NCI-H2227 (cell line): ENCODE data around the gene PTGDS.

ENCODE experiments used
- DNase-seq: peaks from one replicate; lab custom pipeline; 2025; ENCODE audit not compliant: unreplicated experiment; lab: John Stamatoyannopoulos, UW

PTGDS gene

DNA sequence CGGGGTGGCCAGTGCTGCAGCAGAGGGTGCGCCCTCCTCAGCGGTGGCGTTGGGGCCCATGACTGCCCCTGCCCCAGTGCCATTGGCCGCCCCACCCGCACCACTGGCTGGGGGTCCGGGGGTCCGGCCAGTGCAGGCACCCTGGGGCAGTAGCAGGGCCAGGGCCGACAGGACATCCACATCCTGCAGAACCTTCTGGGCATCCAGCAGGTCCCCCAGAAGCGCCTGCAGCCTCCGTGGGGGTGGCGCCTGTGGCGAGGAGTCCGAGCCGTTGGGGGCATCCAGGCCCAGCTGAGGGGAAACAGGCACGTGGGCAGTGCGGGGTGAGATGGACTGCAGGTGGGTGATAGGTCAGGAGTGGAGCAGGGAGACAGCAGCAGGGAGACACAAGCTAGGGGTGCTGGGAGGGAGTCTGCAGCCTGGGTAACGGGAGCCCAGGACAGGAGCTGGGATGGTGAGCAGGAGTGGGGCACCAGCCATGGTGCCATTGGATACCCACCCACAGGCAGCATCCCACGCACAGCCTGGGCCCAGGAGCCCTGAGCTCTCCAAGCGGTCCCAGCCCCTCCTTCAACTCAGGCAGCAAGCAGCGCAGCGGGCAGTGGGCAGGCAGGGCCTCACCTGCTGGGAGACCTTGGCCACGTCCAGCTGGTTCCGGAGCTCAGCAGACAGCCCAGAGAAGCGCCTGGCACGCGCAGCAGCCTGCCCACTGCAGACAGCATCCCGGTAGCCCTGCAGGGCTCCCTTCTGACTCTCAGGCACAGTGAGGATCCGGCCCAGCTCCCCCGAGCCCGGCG, 43.7 kb downstream of the PTGDS start:
- DNase-seq, result no peak

DNA sequence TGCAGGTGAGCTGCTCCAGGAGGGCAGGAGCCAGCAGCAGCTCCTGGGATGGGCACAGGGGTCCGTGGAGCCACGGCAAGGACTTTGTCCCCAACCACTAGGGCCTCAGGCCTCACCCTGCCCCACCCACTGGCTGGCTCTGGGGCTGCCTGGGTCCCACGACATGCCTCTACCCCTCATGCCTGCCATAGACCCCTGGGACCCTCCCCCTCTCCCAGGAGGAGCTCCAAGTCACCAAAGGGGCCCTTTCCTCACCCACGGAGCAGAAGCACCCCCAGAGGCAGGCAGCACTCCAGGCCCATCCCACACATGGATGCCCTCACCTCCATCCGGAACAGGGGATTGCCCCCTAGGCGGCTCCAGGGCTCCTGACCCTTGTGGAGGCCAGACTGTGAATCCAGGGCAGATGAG, 44.3 kb downstream of the PTGDS start:
- no peak for DNase-seq

DNA sequence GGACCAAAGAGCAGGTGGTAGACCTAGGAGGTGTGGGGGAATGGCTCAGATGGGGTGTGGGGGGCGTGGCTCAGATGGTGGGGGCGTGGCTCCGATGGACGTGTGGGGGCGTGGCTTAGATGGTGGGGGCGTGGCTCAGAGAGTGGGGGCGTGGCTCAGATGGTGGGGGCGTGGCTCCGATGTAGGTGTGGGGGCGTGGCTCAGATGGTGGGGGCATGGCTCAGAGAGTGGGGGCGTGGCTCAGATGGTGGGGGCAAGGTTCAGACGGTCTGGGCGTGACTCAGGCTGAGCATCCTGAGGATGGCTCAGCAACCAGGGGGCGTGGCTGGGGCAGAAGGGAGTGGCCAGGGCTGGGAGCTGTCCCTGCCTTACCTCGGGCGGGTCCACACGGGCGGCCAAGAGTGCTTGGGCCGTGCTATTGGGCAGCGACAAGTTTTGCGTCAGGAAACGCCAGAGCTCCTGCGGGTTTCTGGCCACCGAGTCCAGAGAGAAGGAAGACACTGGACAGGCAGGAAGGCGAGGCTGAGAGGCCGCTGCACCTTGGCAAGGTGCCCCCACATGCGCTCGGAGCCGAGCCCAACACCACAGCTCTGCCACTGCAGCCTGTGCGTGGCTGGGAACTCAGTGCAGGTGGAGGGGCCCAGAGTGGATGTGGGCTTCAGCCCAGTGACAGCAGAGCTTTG, 44.8 kb downstream of the PTGDS start:
- peak; percentile 34 for DNase-seq

DNA sequence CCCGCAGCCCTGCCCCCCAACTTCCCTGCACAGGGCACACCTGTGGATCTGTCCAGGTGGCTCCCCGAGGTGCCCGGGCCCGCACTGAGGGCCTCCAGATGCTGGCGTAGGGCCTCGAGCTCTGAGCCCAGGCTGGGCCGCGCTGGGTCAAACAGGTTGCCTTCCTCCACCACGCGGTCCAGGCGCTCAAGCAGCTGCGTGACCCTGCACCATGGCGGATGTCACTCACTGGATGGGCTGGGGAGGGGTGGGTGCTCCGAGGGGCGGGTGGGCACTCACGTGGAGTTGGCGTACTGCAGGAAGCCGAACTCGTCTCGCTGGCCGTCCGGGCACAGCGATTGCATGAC, 45.3 kb downstream of the PTGDS start:
- no peak for DNase-seq

DNA sequence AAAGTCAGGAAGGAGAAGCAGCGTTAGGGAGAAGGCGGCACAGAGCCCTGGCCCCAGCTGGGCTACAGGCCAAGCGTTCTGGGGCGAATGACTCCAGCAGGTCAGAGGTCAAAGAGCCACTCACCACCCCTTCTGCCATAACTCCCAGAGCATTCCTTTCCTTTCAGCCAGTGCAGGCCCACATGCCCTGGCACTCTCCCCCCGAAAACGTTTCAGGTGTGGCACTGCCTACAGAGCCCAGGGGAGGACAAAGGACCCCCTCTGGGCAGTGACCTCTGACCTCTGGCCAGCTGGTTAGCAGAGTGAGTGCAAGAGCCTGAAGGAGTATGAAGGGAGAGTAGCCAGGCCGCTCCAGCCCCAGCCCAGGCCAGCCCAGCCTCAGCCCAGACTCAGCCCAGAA, 45.9 kb downstream of the PTGDS start:
- DNase-seq, result no peak

DNA sequence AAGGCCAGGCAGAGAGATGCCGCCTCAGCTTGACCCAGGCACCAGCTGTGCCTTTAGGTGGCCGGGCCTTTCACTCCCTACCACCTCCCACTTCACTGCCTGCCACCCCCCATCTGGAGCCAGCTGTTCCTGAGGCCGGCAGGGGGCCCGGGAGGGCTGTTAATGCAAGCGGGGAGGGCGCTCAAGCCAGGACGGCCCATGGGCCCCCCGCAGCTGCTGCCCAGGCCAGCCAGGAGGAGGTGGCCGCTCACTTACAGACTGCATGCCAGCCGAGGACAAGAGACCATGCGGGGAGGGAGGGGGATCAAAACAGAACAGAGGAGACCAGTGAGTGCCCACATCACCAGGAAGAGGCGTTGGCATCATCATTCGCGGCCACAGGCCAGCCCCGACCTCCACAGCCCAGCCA, 46.3 kb downstream of the PTGDS start:
- no peak for DNase-seq

DNA sequence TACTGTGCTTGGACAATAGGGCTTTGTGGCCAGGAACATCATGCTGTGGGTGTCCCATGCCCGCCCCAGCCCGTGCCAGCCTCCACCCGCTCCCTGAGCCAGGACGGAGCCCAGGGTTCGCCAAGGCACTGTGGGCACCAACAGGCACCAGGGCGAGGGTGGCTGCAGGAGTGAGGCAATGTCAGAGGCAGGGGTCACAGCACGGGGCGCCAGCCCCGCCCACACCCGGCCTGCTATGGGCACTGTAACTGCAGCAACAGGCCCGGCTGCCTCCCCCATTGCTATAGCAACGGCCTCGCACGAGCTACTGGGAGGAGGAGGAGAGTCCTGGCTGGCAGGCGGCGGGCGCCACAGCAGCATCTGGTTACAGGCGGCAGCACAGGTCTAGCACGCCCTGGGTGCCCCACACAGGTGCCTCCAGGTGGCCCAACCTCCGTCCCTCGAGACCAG, 48.2 kb downstream of the PTGDS start:
- DNase-seq, result peak; percentile 86

DNA sequence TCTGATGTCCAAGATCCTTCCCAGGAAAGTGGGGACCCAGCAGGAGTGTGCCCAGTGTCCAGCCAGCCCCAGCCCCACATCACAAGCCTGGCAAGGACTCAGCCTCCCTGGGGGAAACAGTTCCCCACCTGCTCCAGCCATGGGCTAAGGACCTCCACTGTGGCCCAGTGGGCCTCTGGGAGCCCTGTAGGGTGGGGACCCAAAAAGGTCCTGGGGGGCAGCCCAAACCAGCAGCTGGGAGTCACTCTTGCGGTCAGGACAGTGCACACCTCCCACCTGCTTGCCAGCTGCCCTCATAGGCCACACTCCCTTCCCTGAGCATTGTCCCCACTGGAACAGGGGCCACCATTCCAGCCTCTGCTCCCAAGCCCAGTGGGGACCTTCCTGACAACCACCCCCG, 49.1 kb downstream of the PTGDS start:
- DNase-seq, result no peak

DNA sequence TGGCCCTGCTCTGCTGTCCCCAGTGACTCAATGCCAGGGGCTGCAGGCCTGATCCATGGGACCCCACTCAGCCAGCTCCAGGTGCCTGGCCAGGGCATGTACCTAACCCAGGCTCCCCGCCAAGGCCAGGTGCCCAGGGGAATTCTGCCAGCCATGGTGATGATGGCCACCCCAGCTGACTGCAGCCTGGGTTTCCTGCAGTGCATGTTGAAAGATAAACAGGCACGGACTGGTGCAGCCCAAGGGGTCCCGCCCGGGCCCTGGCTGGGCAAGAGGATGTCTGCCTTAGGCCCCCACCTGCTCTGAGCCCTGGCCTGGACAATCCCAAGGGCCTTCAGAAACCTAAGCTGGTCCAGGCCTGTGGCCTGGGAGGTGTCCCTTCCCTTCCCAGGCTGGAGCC, 49.5 kb downstream of the PTGDS start:
- no peak for DNase-seq

DNA sequence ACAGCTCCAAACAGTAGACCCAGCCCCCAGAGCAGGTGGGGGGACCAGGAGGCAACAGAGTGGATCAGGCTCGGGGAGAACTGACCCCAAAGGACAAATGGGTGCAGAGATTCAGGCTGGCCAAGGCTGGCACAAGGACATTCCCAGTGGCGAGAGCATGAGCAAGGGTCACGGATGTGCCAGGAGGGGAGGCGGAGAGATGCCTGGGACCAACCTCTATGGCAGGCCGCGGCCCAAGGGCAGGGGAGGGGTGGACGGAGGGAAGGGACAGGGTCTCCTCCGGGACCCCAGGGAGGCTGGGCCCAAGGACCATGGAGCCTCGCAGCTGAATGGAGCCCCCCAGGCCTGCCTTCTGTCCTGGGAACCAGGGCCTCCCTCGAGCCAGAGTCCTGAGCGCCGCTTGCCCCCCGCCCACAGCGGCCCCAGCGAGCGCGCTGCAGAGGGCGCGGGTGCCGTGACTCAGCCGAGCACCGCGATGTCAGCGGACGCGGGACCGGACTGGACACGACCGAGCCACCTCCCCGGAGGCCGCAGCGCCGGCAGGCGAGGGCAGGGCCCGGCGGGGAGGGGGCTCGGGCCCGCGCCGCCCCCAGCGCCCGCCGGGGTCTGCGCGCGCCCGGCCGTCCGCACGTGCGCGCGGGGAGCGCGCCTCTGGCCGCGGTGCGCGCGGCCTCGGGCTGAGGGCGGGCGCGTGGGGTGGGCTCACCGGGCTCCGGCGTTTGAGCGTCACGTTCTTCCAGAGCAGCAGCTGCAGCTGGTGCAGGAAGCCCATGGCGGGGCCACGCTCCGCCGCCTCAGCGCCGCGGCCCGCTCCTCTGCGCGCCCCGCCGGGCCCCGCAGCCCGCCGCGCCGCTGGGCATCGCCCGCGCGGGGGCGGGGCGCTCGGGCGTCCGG, 50.3 kb downstream of the PTGDS start, which contains the start of gene ABCA2:
TSS of gene ABCA2 (minus strand) at position 869 of the 894 bp plus-strand sequence. CDS start at position 772, 97 bp downstream.
- DNase-seq, result peak; percentile 71

DNA sequence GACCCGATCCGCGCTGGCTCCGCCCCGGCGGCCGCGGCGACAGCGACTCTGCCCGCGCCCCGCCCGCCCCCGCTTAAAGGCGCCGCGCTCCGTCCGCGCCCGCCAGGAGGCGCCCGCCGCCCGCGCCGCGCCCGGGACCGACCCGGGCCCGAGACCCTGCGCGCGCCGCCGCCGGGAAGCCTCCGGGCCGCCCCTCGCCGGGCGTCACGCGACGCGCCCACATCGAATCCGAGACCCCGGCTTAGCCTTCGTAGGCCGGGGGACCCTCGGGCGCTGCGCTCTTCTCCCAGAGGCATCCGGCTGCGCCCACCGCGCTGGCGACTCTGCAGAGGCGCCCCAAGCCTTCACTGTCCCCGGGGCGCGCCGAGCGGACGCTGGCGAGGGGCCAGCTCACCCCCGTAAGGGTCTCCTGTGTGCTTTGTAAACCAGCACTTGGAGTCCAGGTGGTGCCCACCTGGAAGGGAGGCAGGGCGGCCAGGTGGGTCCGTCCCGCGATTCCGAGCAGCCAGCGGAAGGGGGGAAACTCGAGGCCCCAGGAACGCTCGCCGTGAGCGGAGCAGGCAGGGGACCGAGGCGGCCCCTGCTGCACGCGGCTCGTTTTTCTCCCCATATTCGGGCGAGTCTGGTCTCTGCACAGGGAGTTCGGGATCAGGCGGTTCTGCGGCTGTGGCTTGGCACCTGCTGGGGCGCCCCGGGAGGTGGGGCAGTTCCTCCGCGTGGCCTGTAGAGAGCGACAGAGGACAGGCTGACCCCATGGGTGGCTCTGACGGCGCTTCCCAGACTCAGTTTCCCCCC, 51.2 kb downstream of the PTGDS start:
- DNase-seq, result peak; percentile 73

DNA sequence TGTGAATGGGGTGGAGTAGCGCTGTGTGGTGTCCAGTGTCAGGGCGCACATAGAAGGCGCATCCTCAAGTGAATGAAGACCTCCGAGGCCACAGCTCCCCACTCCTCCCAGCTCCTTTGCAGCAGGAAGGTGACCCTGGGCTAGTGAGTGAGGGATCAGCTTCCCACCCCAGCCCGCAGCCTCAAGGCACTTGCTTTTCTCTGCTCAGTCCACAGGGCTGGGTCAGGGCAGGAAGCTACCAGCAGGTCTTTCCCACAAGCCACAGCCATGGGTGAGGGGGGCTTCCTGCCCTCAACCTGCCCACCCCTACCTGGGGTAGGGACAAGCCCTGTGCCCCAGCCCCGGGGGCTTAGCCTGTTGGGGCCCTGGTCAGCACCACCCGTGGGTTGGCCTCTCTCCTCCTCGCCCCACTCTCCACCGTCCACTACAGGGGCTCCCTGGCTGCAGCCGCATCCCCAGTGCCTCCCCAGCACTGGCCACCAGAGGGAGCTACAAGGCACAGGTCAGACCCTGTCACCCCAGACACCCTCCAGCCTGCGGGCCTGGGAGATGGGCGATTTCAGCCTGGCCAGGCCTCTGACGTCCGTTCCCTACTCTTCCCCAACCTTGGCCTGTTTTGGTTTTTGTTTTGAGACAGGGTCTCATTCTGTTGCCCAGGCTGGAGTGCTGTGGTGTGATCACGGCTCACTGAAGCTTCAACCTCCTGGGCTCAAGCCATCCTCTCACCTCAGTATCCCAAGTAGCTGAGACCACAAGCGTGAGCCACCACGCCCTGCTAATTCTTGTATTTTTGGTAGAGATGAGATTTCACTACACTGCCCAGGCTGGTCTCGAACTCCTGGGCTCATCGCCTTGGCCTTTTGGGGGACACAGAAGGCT, 52.0 kb downstream of the PTGDS start:
- peak; percentile 63 for DNase-seq

DNA sequence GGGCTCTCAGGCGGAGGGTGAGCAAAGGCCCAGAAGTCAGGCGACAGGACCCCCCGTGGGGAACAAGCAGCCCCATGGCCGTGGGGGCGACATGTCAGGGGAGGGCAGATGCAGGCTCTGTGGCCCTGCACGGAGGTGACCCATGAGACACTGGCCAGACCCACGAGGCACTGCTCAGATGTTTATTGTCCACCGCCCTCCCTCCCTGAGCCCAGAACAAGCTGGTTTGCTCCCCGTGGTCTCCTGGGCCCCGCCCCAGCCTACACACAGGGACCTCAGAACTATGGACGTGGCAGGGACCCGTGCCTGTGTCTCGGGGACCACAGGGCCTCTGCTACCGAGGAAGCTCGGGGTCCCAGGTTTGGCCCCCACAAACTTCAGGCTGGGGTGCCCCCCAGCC, 52.7 kb downstream of the PTGDS start:
- DNase-seq, result no peak

DNA sequence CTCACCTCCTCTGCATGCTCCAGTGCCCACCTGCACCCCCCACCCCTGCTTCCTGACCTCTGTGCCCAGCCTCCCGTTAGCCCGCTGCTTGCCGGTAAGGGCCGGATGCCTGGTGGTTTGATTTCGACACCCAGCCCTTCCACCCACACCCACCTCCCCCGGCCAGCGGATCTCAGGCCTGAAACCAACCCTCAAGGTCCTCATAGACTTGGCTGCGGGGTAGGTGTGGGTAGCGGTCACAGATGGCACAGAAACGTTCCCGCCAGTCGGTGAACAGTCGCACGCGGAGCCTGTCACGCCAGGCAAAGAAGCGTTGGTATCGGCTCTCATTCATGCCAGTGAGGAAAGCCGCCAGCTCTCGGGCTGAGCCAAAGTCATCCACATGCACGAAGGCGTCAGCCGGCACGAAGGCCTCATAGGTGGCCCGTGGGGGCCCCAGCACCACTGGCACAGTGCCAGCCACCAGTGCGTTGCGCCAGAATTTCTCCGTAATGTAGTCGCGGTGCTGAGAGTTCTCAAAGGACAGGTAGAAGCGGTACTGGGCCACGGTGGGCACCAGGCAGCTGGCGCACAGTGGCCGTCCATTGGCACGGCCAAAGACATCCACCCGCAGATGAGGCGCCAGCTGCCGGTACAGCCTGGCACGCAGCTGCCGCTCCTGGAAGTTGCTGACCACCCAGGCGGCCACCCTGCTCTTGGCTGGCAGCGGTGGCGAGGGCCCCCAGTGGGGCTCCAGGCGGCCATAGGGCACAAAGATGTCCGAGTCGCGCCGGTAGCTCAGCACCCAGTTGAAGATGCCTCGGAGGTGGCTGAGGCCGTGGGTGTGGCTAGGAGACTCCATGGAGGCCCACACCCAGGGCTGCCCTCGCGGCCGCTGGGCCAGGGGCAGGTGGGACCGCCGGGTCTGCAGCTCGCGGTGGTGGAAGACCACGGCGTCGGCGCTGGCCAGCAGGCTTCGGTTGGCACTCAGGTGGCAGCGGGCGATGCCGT, 53.5 kb downstream of the PTGDS start:
- DNase-seq, result no peak
